H9 (cell line): ENCODE measurements around the gene SMCHD1. TPM values are rescaled to one million over a fixed set of nuclear protein-coding genes. Genes with fewer than 3 reads are reported as not detected.

Experiments
- DNase-seq: peaks from one replicate; pipeline ENCODE4 v3.0.0-alpha.2; 2017
- H2AFZ ChIP-seq: one replicate; pipeline ENCODE4 v1.6.1; 2013; ENCODE audit warnings: mild to moderate bottlenecking, low read length, control low read depth, moderate library complexity
- H2AK5ac ChIP-seq: 2 replicates; pipeline ENCODE4 v1.6.1; 2013; ENCODE audit warnings: low read length, control low read depth, mixed read lengths; ENCODE audit not compliant: insufficient read length
- H2BK120ac ChIP-seq: one replicate; pipeline ENCODE4 v1.6.1; 2013; ENCODE audit warnings: low read depth, mild to moderate bottlenecking, low read length, control low read depth, inconsistent platforms; ENCODE audit not compliant: poor library complexity, severe bottlenecking
- H2BK12ac ChIP-seq: 2 replicates; pipeline ENCODE4 v1.6.1; 2013; ENCODE audit warnings: low read length, control low read depth, mixed read lengths, low read depth; ENCODE audit not compliant: insufficient read length
- H2BK15ac ChIP-seq: 2 replicates; pipeline ENCODE4 v1.6.1; 2013; ENCODE audit warnings: low read depth, low read length, control low read depth
- H2BK20ac ChIP-seq: one replicate; pipeline ENCODE4 v1.6.1; 2013; ENCODE audit warnings: low read depth, mild to moderate bottlenecking, low read length, control low read depth, inconsistent platforms; ENCODE audit not compliant: poor library complexity, severe bottlenecking
- H2BK5ac ChIP-seq: 2 replicates; pipeline ENCODE4 v1.6.1; 2013; ENCODE audit warnings: low read length, control low read depth, mixed read lengths; ENCODE audit not compliant: insufficient read length
- H3K14ac ChIP-seq: 2 replicates; pipeline ENCODE4 v1.6.1; 2013; ENCODE audit warnings: low read length, control low read depth; ENCODE audit not compliant: insufficient read depth
- H3K18ac ChIP-seq: 2 replicates; pipeline ENCODE4 v1.6.1; 2013; ENCODE audit warnings: low read depth, mild to moderate bottlenecking, mixed read lengths, low read length, control low read depth; ENCODE audit not compliant: insufficient read length
- H3K23ac ChIP-seq: 2 replicates; pipeline ENCODE4 v1.6.1; 2013; ENCODE audit warnings: low read length, control low read depth, mixed read lengths, low read depth; ENCODE audit not compliant: insufficient read length
- H3K23me2 ChIP-seq: 2 replicates; pipeline ENCODE4 v1.6.1; 2013; ENCODE audit warnings: low read depth, mild to moderate bottlenecking, mixed read lengths, low read length, control low read depth; ENCODE audit not compliant: insufficient read length, poor library complexity, severe bottlenecking
- H3K27ac ChIP-seq: 2 replicates; pipeline ENCODE4 v1.5.1; 2013; ENCODE audit warnings: low read length, control low read depth, mixed read lengths, low read depth; ENCODE audit not compliant: insufficient read length
- H3K27me3 ChIP-seq: 2 replicates; pipeline ENCODE4 v1.6.1; 2013; ENCODE audit warnings: low read length, control low read depth, inconsistent platforms; ENCODE audit not compliant: insufficient read depth
- H3K4ac ChIP-seq: 2 replicates; pipeline ENCODE4 v1.6.1; 2013; ENCODE audit warnings: low read depth, mild to moderate bottlenecking, control low read depth, inconsistent platforms, low read length, moderate library complexity
- H3K4me1 ChIP-seq: 2 replicates; pipeline ENCODE4 v1.6.1; 2013; ENCODE audit warnings: low read length, control low read depth, inconsistent platforms; ENCODE audit not compliant: insufficient read depth
- H3K4me2 ChIP-seq: 2 replicates; pipeline ENCODE4 v1.6.1; 2013; ENCODE audit warnings: low read length, control low read depth, mixed read lengths; ENCODE audit not compliant: insufficient read length, insufficient read depth
- H3K56ac ChIP-seq: 2 replicates; pipeline ENCODE4 v1.6.1; 2013; ENCODE audit warnings: low read depth, mild to moderate bottlenecking, mixed read lengths, low read length, control low read depth; ENCODE audit not compliant: insufficient read length
- H3K79me1 ChIP-seq: 2 replicates; pipeline ENCODE4 v1.6.1; 2013; ENCODE audit warnings: low read depth, mild to moderate bottlenecking, moderate library complexity, low read length, control low read depth, inconsistent platforms; ENCODE audit not compliant: insufficient read depth, poor library complexity, severe bottlenecking
- H3K79me2 ChIP-seq: 2 replicates; pipeline ENCODE4 v1.6.1; 2013; ENCODE audit warnings: low read length, control low read depth, inconsistent platforms; ENCODE audit not compliant: insufficient read depth
- H3K9ac ChIP-seq: 2 replicates; pipeline ENCODE4 v1.6.1; 2013; ENCODE audit warnings: low read length, control low read depth, mixed read lengths; ENCODE audit not compliant: insufficient read length; ENCODE audit errors: extremely low read depth
- H3K9me3 ChIP-seq: one replicate; pipeline ENCODE4 v1.6.1; 2013; ENCODE audit warnings: low read depth, low read length, inconsistent platforms; ENCODE audit not compliant: control insufficient read depth
- H3T11ph ChIP-seq: one replicate; pipeline ENCODE4 v1.6.1; 2013; ENCODE audit warnings: mild to moderate bottlenecking, low read length, control low read depth, inconsistent platforms
- H4K20me1 ChIP-seq: one replicate; pipeline ENCODE4 v1.6.1; 2013; ENCODE audit not compliant: control insufficient read depth, insufficient read length, insufficient read depth
- H4K5ac ChIP-seq: 2 replicates; pipeline ENCODE4 v1.6.1; 2013; ENCODE audit warnings: low read depth, mild to moderate bottlenecking, mixed read lengths, low read length, control low read depth; ENCODE audit not compliant: insufficient read length
- H4K8ac ChIP-seq: replicated peaks from 2 replicates; pipeline ENCODE4 v1.6.1; 2013; ENCODE audit warnings: low read length, control low read depth, mixed read lengths, low read depth; ENCODE audit not compliant: insufficient read length
- H4K91ac ChIP-seq: 2 replicates; pipeline ENCODE4 v1.6.1; 2013; ENCODE audit warnings: low read depth, mild to moderate bottlenecking, moderate library complexity, mixed read lengths, low read length, control low read depth; ENCODE audit not compliant: insufficient read length
- H3K27ac Mint-ChIP-seq, 3 experiments: 2 replicates in 2 of 3; 3 replicates in 1 of 3; pipeline ENCODE4 v1.8.0; 2020 to 2021; ENCODE audit warnings: mixed read lengths in 3 of 3, mild to moderate bottlenecking in 1 of 3, moderate library complexity in 1 of 3
- H3K27me3 Mint-ChIP-seq: 2 replicates; pipeline ENCODE4 v1.8.0; 2021; ENCODE audit warnings: low read depth, mild to moderate bottlenecking, moderate library complexity, mixed read lengths
- H3K36me3 Mint-ChIP-seq, 3 experiments: 2 replicates in 2 of 3; 3 replicates in 1 of 3; pipeline ENCODE4 v1.8.0; 2020 to 2021; ENCODE audit warnings: low read depth in 3 of 3, mixed read lengths in 3 of 3; ENCODE audit not compliant: insufficient read depth in 1 of 3
- H3K4me1 Mint-ChIP-seq, 2 experiments: 2 replicates each; pipeline ENCODE4 v1.8.0; 2020; ENCODE audit warnings: mixed read lengths in 2 of 2
- H3K4me3 Mint-ChIP-seq, 2 experiments: 2 replicates in 1 of 2; 3 replicates in 1 of 2; pipeline ENCODE4 v1.8.0; 2020 to 2021; ENCODE audit warnings: mild to moderate bottlenecking in 2 of 2, mixed read lengths in 2 of 2, moderate library complexity in 1 of 2
- H3K9me3 Mint-ChIP-seq, 2 experiments: 2 replicates in 1 of 2; 3 replicates in 1 of 2; pipeline ENCODE4 v1.8.0; 2020; ENCODE audit warnings: mild to moderate bottlenecking in 2 of 2, mixed read lengths in 2 of 2, moderate library complexity in 1 of 2
- WGBS: extraction: QIAGEN DNeasy Blood & Tissue Kit; methylation state at CpG from one replicate; pipeline ENCODE4 v1.1.7; 2013; ENCODE audit warnings: missing lambda C conversion rate, low lambda C conversion rate, mixed read lengths; ENCODE audit not compliant: insufficient read length; ENCODE audit errors: extremely low coverage; 5-methylcytosine and 5-hydroxymethylcytosine counted together
- total RNA-seq: library from RNA; stranded (reverse); gene quantifications from 2 replicates; pipeline ENCODE4 v1.2.1, GENCODE V29; 2021
- TF ChIP-seq, protein P1 (sequence below): fragments of 200-600 bp; sonication (generic); conservative IDR thresholded peaks from 3 replicates; pipeline ENCODE4 v1.8.0; 2021; ENCODE audit warnings: antibody characterized with exemption, mild to moderate bottlenecking

Gene SMCHD1
- total RNA-seq, 1 experiment from 2014 or later, result 53.5 TPM

DNA sequence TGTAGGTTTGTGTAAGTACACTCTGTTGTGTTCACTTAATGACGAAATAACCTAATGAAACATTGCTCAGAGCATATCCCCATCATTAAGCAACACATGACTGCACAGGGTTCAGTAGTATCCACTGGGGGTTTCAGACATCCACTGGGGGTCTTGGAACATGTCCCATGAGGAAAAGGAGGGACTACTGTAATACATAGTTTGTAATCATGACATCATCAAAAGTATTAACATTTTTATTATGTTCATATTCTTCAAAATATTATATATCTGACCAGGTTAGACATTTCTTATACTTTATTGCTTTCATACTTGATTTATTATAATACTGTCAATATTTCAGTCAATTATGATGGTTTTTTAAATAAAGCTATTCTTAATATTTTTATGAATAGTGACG is 136.9 kb downstream of the SMCHD1 start:
- H3K27ac ChIP-seq, result no peak overlapping the region

More for the DNA sequence above, 136.9 kb downstream of the SMCHD1 start:
- Histone ChIP-seq H3K4me2 (no peak overlapping the region), H2BK20ac (no peak overlapping the region), H4K5ac (no peak overlapping the region), H3K79me1 (no peaks in the 10 kb centered on the region), H4K20me1 (no peaks in the 10 kb centered on the region), H2BK12ac (no peak overlapping the region), H3K4ac (no peak overlapping the region), H4K8ac (no peak overlapping the region), H2BK15ac (no peak overlapping the region), H3K56ac (no peak overlapping the region), H2BK5ac (no peak overlapping the region), H3K79me2 (no peaks in the 10 kb centered on the region), H3K27me3 (no peaks in the 10 kb centered on the region), H3K23ac (no peak overlapping the region), H3T11ph (no peak overlapping the region), H3K14ac (no peak overlapping the region), H3K9me3 (no peaks in the 10 kb centered on the region), H2BK120ac (no peak overlapping the region), H3K18ac (no peak overlapping the region), H3K9ac (no peak overlapping the region), H2AK5ac (no peak overlapping the region), H2AFZ (no peak overlapping the region), H3K4me1 (no peaks in the 10 kb centered on the region), H4K91ac (no peak overlapping the region), H3K23me2 (no peaks in the 10 kb centered on the region)
- peaks cover 11 to 44% (median 31%) of the 10 kb centered on the region in 3 experiments; a peak in 6 of 7 replicates for H3K36me3 Mint-ChIP-seq
- H3K27me3 Mint-ChIP-seq, result no peaks in the 10 kb centered on the region
- peaks cover 0 to 2% of the 10 kb centered on the region in 2 experiments; a peak in 1 of 4 replicates for H3K4me1 Mint-ChIP-seq
- no peak overlapping the region for H3K27ac Mint-ChIP-seq
- TF ChIP-seq, protein P1, sequence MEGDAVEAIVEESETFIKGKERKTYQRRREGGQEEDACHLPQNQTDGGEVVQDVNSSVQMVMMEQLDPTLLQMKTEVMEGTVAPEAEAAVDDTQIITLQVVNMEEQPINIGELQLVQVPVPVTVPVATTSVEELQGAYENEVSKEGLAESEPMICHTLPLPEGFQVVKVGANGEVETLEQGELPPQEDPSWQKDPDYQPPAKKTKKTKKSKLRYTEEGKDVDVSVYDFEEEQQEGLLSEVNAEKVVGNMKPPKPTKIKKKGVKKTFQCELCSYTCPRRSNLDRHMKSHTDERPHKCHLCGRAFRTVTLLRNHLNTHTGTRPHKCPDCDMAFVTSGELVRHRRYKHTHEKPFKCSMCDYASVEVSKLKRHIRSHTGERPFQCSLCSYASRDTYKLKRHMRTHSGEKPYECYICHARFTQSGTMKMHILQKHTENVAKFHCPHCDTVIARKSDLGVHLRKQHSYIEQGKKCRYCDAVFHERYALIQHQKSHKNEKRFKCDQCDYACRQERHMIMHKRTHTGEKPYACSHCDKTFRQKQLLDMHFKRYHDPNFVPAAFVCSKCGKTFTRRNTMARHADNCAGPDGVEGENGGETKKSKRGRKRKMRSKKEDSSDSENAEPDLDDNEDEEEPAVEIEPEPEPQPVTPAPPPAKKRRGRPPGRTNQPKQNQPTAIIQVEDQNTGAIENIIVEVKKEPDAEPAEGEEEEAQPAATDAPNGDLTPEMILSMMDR, result no peak
- no CpG with 5 or more reads among the region's 2 CpGs for WGBS
- no peak overlapping the region for H3K4me3 Mint-ChIP-seq
- no peak for DNase-seq
- no peaks in the 10 kb centered on the region; a peak in 1 of 5 replicates for H3K9me3 Mint-ChIP-seq
